ENCODE results near the gene CYSRT1. TPM values are rescaled to one million over a fixed set of nuclear protein-coding genes. Genes with fewer than 3 reads are reported as not detected.

CYSRT1 gene
- 10 to 100 TPM; 10.9 to 17.0 (median 16.3) TPM for polyA plus RNA-seq (ENCODE audit: insufficient read length in 3 of 3)
- long read RNA-seq, donor 1, partial matches to known transcripts, result 5 of 5 reads
- long read RNA-seq, donor 1, other reads (novel, unspliced or antisense), result 0 of 5 reads
- long read RNA-seq, donor 2, partial matches to known transcripts, result 6 of 8 reads
- long read RNA-seq, donor 2, other reads (novel, unspliced or antisense), result 0 of 8 reads
- long read RNA-seq, donor 3, partial matches to known transcripts, result 0 of 2 reads
- long read RNA-seq, donor 3, other reads (novel, unspliced or antisense), result 0 of 2 reads
- long read RNA-seq, donor 4, partial matches to known transcripts, result 18 of 41 reads
- long read RNA-seq, donor 4, other reads (novel, unspliced or antisense), result 22 of 41 reads
- long read RNA-seq, donor 5, partial matches to known transcripts, result 0 of 1 reads
- long read RNA-seq, donor 5, other reads (novel, unspliced or antisense), result 0 of 1 reads
- long read RNA-seq, donor 6, partial matches to known transcripts, result 23 of 23 reads
- long read RNA-seq, donor 6, other reads (novel, unspliced or antisense), result 0 of 23 reads
- long read RNA-seq, donor 7, partial matches to known transcripts, result 0 of 1 reads
- long read RNA-seq, donor 7, other reads (novel, unspliced or antisense), result 0 of 1 reads
- long read RNA-seq, donor 8, result 0 reads
- long read RNA-seq, donor 9, result 0 reads
- long read RNA-seq, donor 10, partial matches to known transcripts, result 0 of 1 reads
- long read RNA-seq, donor 10, other reads (novel, unspliced or antisense), result 0 of 1 reads
- long read RNA-seq, donor 11, result 0 reads
- long read RNA-seq, donor 12, partial matches to known transcripts, result 7 of 8 reads
- long read RNA-seq, donor 12, other reads (novel, unspliced or antisense), result 0 of 8 reads
- long read RNA-seq, donor 13, result 0 reads
- long read RNA-seq, donor 14, result 0 reads
- long read RNA-seq, donor 15, partial matches to known transcripts, result 5 of 7 reads
- long read RNA-seq, donor 15, other reads (novel, unspliced or antisense), result 0 of 7 reads
- long read RNA-seq, donor 16, partial matches to known transcripts, result 9 of 10 reads
- long read RNA-seq, donor 16, other reads (novel, unspliced or antisense), result 0 of 10 reads

- no peak for DNase-seq
Observed at GRCh38 chr9:137224830-137225694, at the start of gene CYSRT1. Gene CYSRT1, plus strand, starts transcription at chr9:137225174. Its CDS starts 448 bp downstream, at chr9:137225622.

- DNase-seq, result no peak
Observed at GRCh38 chr9:137175345-137175961, 49.5 kb upstream of the CYSRT1 start.

- no peak for DNase-seq
Observed at GRCh38 chr9:137176302-137177182, 48.4 kb upstream of the CYSRT1 start.

- no peak for DNase-seq
Observed at GRCh38 chr9:137178201-137178938, 46.6 kb upstream of the CYSRT1 start.

- no peak for DNase-seq
Observed at GRCh38 chr9:137178939-137179630, 45.9 kb upstream of the CYSRT1 start.

GRCh38 chr9:137179761-137180160 lies 45.2 kb upstream of the CYSRT1 start:
- DNase-seq, result no peak

- no peak for DNase-seq
Observed at GRCh38 chr9:137180491-137180890, 44.5 kb upstream of the CYSRT1 start.

- DNase-seq, result no peak
Observed at GRCh38 chr9:137181680-137182079, 43.3 kb upstream of the CYSRT1 start.

- no peak for DNase-seq
Observed at GRCh38 chr9:137182836-137183235, 42.1 kb upstream of the CYSRT1 start.

GRCh38 chr9:137183980-137184595 lies 40.9 kb upstream of the CYSRT1 start:
- DNase-seq, result no peak

GRCh38 chr9:137184881-137185660 lies 39.9 kb upstream of the CYSRT1 start:
- DNase-seq, result no peak

- no peak for DNase-seq
Observed at GRCh38 chr9:137185921-137186320, 39.1 kb upstream of the CYSRT1 start.

- DNase-seq, result no peak
Observed at GRCh38 chr9:137186385-137186784, 38.6 kb upstream of the CYSRT1 start.

GRCh38 chr9:137187386-137187785 lies 37.6 kb upstream of the CYSRT1 start:
- DNase-seq, result no peak

- DNase-seq, result no peak
Observed at GRCh38 chr9:137188086-137188489, 36.9 kb upstream of the CYSRT1 start.

GRCh38 chr9:137188490-137189296 lies 36.3 kb upstream of the CYSRT1 start, which contains the start of the genes ANAPC2 and SSNA1:
Gene ANAPC2, minus strand, starts transcription at chr9:137188560. Its CDS starts 28 bp downstream, at chr9:137188532.
Gene SSNA1, plus strand, starts transcription at chr9:137188676. Its CDS starts 51 bp downstream, at chr9:137188727.
- DNase-seq, result peak; percentile 93
